Activated CD8-positive, alpha-beta T cell treated with anti-CD3 and anti-CD28 coated beads for 36 hours (primary cell): ENCODE data around the gene DEDD. TPM values are rescaled to one million over a fixed set of nuclear protein-coding genes. Genes with fewer than 3 reads are reported as not detected.
A peak's percentile ranks its signal among the peaks of the same experiment; 100 is the strongest.
"Not testable (repeated sequence)": the region's sequence is repeated elsewhere in the genome, so short reads cannot be mapped to it uniquely, and the experiment has no call there.

Experiments
- ATAC-seq: fragments of 200-7000 bp; cut with Tn5 transposase; one replicate; pipeline ENCODE4 v1.10.0; 2021; ENCODE audit warnings: mild to moderate bottlenecking, moderate library complexity
- CTCF ChIA-PET: fragments of 350-600 bp; sonication (Branson Sonifier 250); formaldehyde crosslinking; loops from one replicate; lab custom pipeline; 2021; ENCODE audit warnings: antibody characterized with exemption; lab: Charles Lee
- POLR2A ChIA-PET: fragments of 350-600 bp; sonication (Branson Sonifier 250); formaldehyde crosslinking; loops from one replicate; lab custom pipeline; 2021; ENCODE audit warnings: antibody characterized with exemption; lab: Charles Lee
- DNase-seq: peaks from one replicate; pipeline ENCODE4 v3.0.0-alpha.2; 2020
- H3K27ac Mint-ChIP-seq: one replicate; pipeline ENCODE4 v1.8.0; 2021; ENCODE audit warnings: mild to moderate bottlenecking, mixed read lengths
- H3K27me3 Mint-ChIP-seq: one replicate; pipeline ENCODE4 v1.8.0; 2021; ENCODE audit warnings: mixed read lengths
- H3K36me3 Mint-ChIP-seq: one replicate; pipeline ENCODE4 v1.8.0; 2021; ENCODE audit warnings: low read depth, mixed read lengths
- H3K4me1 Mint-ChIP-seq: one replicate; pipeline ENCODE4 v1.8.0; 2021; ENCODE audit warnings: low read depth, mixed read lengths
- H3K4me3 Mint-ChIP-seq: one replicate; pipeline ENCODE4 v1.8.0; 2021; ENCODE audit warnings: mild to moderate bottlenecking, moderate library complexity, mixed read lengths
- H3K9me3 Mint-ChIP-seq: one replicate; pipeline ENCODE4 v1.8.0; 2021; ENCODE audit warnings: mixed read lengths
- CTCF ChIP-seq: fragments of 200-600 bp; IDR thresholded peaks from one replicate; pipeline ENCODE4 v1.8.0; 2022; ENCODE audit warnings: antibody characterized with exemption, mild to moderate bottlenecking
- intact Hi-C: fragments of 100-400 bp; cut with micrococcal nuclease; formaldehyde crosslinking; loops from one replicate; pipeline ENCODE4 v1.10.0; 2022
- total RNA-seq, 2 experiments: library from RNA; stranded (reverse); gene quantifications; one replicate each; pipeline ENCODE4 v1.2.3, GENCODE V29; 2021

DEDD gene
- total RNA-seq, 2 experiments from 2014 or later = 30.4 to 37.0 TPM

GRCh38 chr1:161119092-161119903, 13.2 kb downstream of the DEDD start:
- Mint-ChIP-seq H3K9me3 (no peaks in the 10 kb centered on the region), H3K27me3 (no peaks in the 10 kb centered on the region), H3K27ac (peak overlapping the region; percentile 92), H3K4me3 (peak overlapping the region; percentile 94), H3K4me1 (peaks cover 58% of the 10 kb centered on the region), H3K36me3 (peaks cover 67% of the 10 kb centered on the region)
- DNase-seq = peak; percentile 85
- TF ChIP-seq CTCF = peak; percentile 68
- ChIA-PET CTCF (interaction anchor here (0.9 to 3.2 kb wide), 5 partner anchors 8 to 58 kb away, joined by 3 to 12 read pairs (median 3); no protein-coding TSS in a partner anchor), POLR2A (interaction anchor here (0.6 to 4.1 kb wide), 8 partner anchors 18 to 47 kb away, joined by 3 to 26 read pairs (median 3); partner anchors contain the start of genes KLHDC9, PPOX and UFC1)
- ATAC-seq = peak; percentile 63
- intact Hi-C loops = no loop called here

- ChIA-PET CTCF (interaction anchor here (0.9 to 4.5 kb wide), 13 partner anchors 10 to 74 kb away, joined by 3 to 30 read pairs (median 5); partner anchors contain the start of genes KLHDC9 and PPOX), POLR2A (interaction anchor here (0.8 to 4.1 kb wide), 17 partner anchors 9 to 85 kb away, joined by 3 to 26 read pairs (median 4); partner anchors contain the start of genes KLHDC9, PPOX, UFC1 and USF1)
- Mint-ChIP-seq H3K4me1 (peaks cover 70% of the 10 kb centered on the region), H3K27me3 (no peaks in the 10 kb centered on the region), H3K4me3 (peak within 1 kb of the TSS; percentile 94), H3K27ac (peak within 1 kb of the TSS; percentile 92), H3K9me3 (no peaks in the 10 kb centered on the region), H3K36me3 (peaks cover 69% of the 10 kb centered on the region)
- peak; percentile 92 for DNase-seq
- peak; percentile 62 for ATAC-seq
- intact Hi-C loops = no loop called here
- no peak for TF ChIP-seq CTCF
These were observed 14.5 kb downstream of the DEDD start, which contains the start of the genes NIT1 and PFDN2 for GRCh38 chr1:161117759-161118581. Gene NIT1 (plus strand): TSS chr1:161118105. CDS start chr1:161118177, 72 bp downstream. Gene PFDN2 (minus strand): TSS chr1:161118037. CDS start chr1:161118026, 11 bp downstream.

- H3K27me3 Mint-ChIP-seq, ATAC-seq, intact Hi-C loops, H3K9me3 Mint-ChIP-seq, DNase-seq: not testable (repeated sequence)
- ChIA-PET POLR2A (interaction anchor here (1.0 to 4.1 kb wide), 4 partner anchors 13 to 70 kb away, joined by 3 to 26 read pairs (median 14); partner anchors contain the start of genes KLHDC9 and USF1), CTCF (interaction anchor here (3.2 to 4.5 kb wide), 2 partner anchors 18 to 22 kb away, joined by 12 to 30 read pairs; partner anchors contain the start of gene KLHDC9)
- Mint-ChIP-seq H3K4me1 (peaks cover 72% of the 10 kb centered on the region), H3K4me3 (peak overlapping the region; percentile 94), H3K27ac (peak overlapping the region; percentile 92), H3K36me3 (peaks cover 52% of the 10 kb centered on the region)
These were observed 16.5 kb downstream of the DEDD start for GRCh38 chr1:161115961-161116360.

- CTCF ChIA-PET = interaction anchor here (1.3 to 4.5 kb wide), 3 partner anchors 10 to 17 kb away, joined by 3 to 30 read pairs (median 6); partner anchors contain the start of gene KLHDC9
- Mint-ChIP-seq H3K27me3 (no peaks in the 10 kb centered on the region), H3K4me3 (peak overlapping the region; percentile 94), H3K9me3 (no peaks in the 10 kb centered on the region), H3K36me3 (peaks cover 50% of the 10 kb centered on the region), H3K4me1 (peaks cover 67% of the 10 kb centered on the region), H3K27ac (peak overlapping the region; percentile 92)
- TF ChIP-seq CTCF = no peak
- DNase-seq (peak; percentile 75), ATAC-seq (peak; percentile 72)
- intact Hi-C loops = no loop called here
- POLR2A ChIA-PET = interaction anchor here (1.5 to 4.1 kb wide), 3 partner anchors 17 to 125 kb away, joined by 3 to 26 read pairs (median 23); partner anchors contain the start of genes KLHDC9 and USF1
These were observed 17.2 kb downstream of the DEDD start for GRCh38 chr1:161115132-161115711.
